ENCODE data around the gene SRP68.

The SRP68 gene

GRCh38 chr17:76087531-76087930, 15.2 kb upstream of the SRP68 start:
- H3K9me2 ChIP-seq (replicated peaks; ENCODE audit: insufficient read depth, low read length), result no peaks in the 10 kb centered on the region
- no peak overlapping the region for H3K4me3 ChIP-seq (ENCODE audit: low read length)
- no peak overlapping the region for H3K27ac ChIP-seq (ENCODE audit: low read length)
- H3K9ac ChIP-seq (ENCODE audit: low read length), result no peak overlapping the region
- no peaks in the 10 kb centered on the region for H3K9me3 ChIP-seq (replicated peaks; ENCODE audit: insufficient read depth, low read length)
- TF ChIP-seq CTCF (IDR thresholded peaks at IDR 0.05; ENCODE audit: low read length) (no peak), EZH2 (optimal IDR thresholded peaks at IDR 0.05; ENCODE audit: low read depth, low read length) (no peak), EZH2phosphoT487 (IDR thresholded peaks at IDR 0.05; ENCODE audit: low read length) (no peak)
- H3F3A ChIP-seq (ENCODE audit: insufficient read depth, low read length), result no peaks in the 10 kb centered on the region
- no peak for DNase-seq
- no peaks in the 10 kb centered on the region for H3K79me2 ChIP-seq (ENCODE audit: low read length)
- no peak overlapping the region for H3K4me2 ChIP-seq (ENCODE audit: low read depth, low read length)
- H4K20me1 ChIP-seq (ENCODE audit: insufficient read depth, low read length), result no peaks in the 10 kb centered on the region
- no peak overlapping the region for H2AFZ ChIP-seq (ENCODE audit: low read length)
- no peaks in the 10 kb centered on the region for H3K27me3 ChIP-seq (replicated peaks; ENCODE audit: insufficient read depth, low read length)
- H3K36me3 ChIP-seq (replicated peaks; ENCODE audit: insufficient read depth, low read length), result no peaks in the 10 kb centered on the region
- no peaks in the 10 kb centered on the region for H3K4me1 ChIP-seq (ENCODE audit: low read length)

- Histone ChIP-seq H3K4me3 (ENCODE audit: low read length) (no peak overlapping the region), H3K4me1 (ENCODE audit: low read length) (no peaks in the 10 kb centered on the region), H3K79me2 (ENCODE audit: low read length) (no peaks in the 10 kb centered on the region), H3F3A (ENCODE audit: insufficient read depth, low read length) (no peaks in the 10 kb centered on the region), H3K27me3 (replicated peaks; ENCODE audit: insufficient read depth, low read length) (no peaks in the 10 kb centered on the region), H3K9me2 (replicated peaks; ENCODE audit: insufficient read depth, low read length) (no peaks in the 10 kb centered on the region), H3K27ac (ENCODE audit: low read length) (no peak overlapping the region), H3K36me3 (replicated peaks; ENCODE audit: insufficient read depth, low read length) (no peaks in the 10 kb centered on the region), H3K4me2 (ENCODE audit: low read depth, low read length) (no peak overlapping the region), H4K20me1 (ENCODE audit: insufficient read depth, low read length) (no peaks in the 10 kb centered on the region), H3K9me3 (replicated peaks; ENCODE audit: insufficient read depth, low read length) (no peaks in the 10 kb centered on the region), H3K9ac (ENCODE audit: low read length) (no peak overlapping the region), H2AFZ (ENCODE audit: low read length) (no peak overlapping the region)
- no peak for DNase-seq
- TF ChIP-seq EZH2phosphoT487 (IDR thresholded peaks at IDR 0.05; ENCODE audit: low read length) (no peak), CTCF (IDR thresholded peaks at IDR 0.05; ENCODE audit: low read length) (no peak), EZH2 (optimal IDR thresholded peaks at IDR 0.05; ENCODE audit: low read depth, low read length) (no peak)
Observed at GRCh38 chr17:76086384-76086783, 14.1 kb upstream of the SRP68 start.

- H3K4me1 ChIP-seq (ENCODE audit: low read length), result no peaks in the 10 kb centered on the region
- no peak overlapping the region for H3K4me2 ChIP-seq (ENCODE audit: low read depth, low read length)
- H3K4me3 ChIP-seq (ENCODE audit: low read length), result no peak overlapping the region
- H3K9ac ChIP-seq (ENCODE audit: low read length), result no peak overlapping the region
- no peak for DNase-seq
- H2AFZ ChIP-seq (ENCODE audit: low read length), result no peak overlapping the region
- H3K27me3 ChIP-seq (replicated peaks; ENCODE audit: insufficient read depth, low read length), result no peaks in the 10 kb centered on the region
- H4K20me1 ChIP-seq (ENCODE audit: insufficient read depth, low read length), result no peaks in the 10 kb centered on the region
- H3K9me3 ChIP-seq (replicated peaks; ENCODE audit: insufficient read depth, low read length), result no peaks in the 10 kb centered on the region
- H3K79me2 ChIP-seq (ENCODE audit: low read length), result no peaks in the 10 kb centered on the region
- no peaks in the 10 kb centered on the region for H3K36me3 ChIP-seq (replicated peaks; ENCODE audit: insufficient read depth, low read length)
- H3F3A ChIP-seq (ENCODE audit: insufficient read depth, low read length), result no peaks in the 10 kb centered on the region
- H3K9me2 ChIP-seq (replicated peaks; ENCODE audit: insufficient read depth, low read length), result no peaks in the 10 kb centered on the region
- TF ChIP-seq EZH2 (optimal IDR thresholded peaks at IDR 0.05; ENCODE audit: low read depth, low read length) (no peak), EZH2phosphoT487 (IDR thresholded peaks at IDR 0.05; ENCODE audit: low read length) (no peak), CTCF (IDR thresholded peaks at IDR 0.05; ENCODE audit: low read length) (no peak)
- no peak overlapping the region for H3K27ac ChIP-seq (ENCODE audit: low read length)
Observed at GRCh38 chr17:76085731-76086366, 13.5 kb upstream of the SRP68 start.

Data from MM.1S (cell line).